ENCODE results near the gene KAZN.

KAZN gene

GRCh38 chr1:15167386-15167785 is 568.9 kb downstream of the KAZN start:
- no peak for DNase-seq (ENCODE audit: low read depth)
- no peak overlapping the region for H3K4me3 ChIP-seq (ENCODE audit: low read length)
- no peak for TF ChIP-seq CTCF (conservative IDR thresholded peaks at IDR 0.05; ENCODE audit: low read depth, low read length)
